Stomach (tissue), 9 donors: ENCODE data around the gene ERC2. TPM values are rescaled to one million over a fixed set of nuclear protein-coding genes. Genes with fewer than 3 reads are reported as not detected.

ENCODE experiments used
- DNase-seq, 2 donors: peaks; one replicate each; pipeline versions ENCODE4 v3.0.0 to v3.0.0-alpha.2; 2013 to 2019
- H3K27ac ChIP-seq, 5 donors: fragments of 200-600 bp in 4 of 5; sonication (generic) in 4 of 5; one replicate each; pipeline ENCODE4 v1.5.1; 2013 to 2019; ENCODE audit warnings: mild to moderate bottlenecking in 1 of 5, moderate library complexity in 1 of 5
- H3K27me3 ChIP-seq, 3 donors: fragments of 200-600 bp; sonication (generic); one replicate each; pipeline ENCODE4 v1.5.1; 2017 to 2019; ENCODE audit warnings: mixed run types in 1 of 3
- H3K36me3 ChIP-seq, 4 donors: fragments of 200-600 bp; sonication (generic); 1 replicate in 3 of 4; 2 replicates in 1 of 4; pipeline ENCODE4 v1.5.1; 2016 to 2019
- H3K4me1 ChIP-seq, 4 donors: fragments of 200-600 bp; sonication (generic); one replicate each; pipeline ENCODE4 v1.5.1; 2016 to 2019
- H3K4me3 ChIP-seq, 4 donors: fragments of 200-600 bp; sonication (generic) in 3 of 4; one replicate each; pipeline ENCODE4 v1.5.1; 2016 to 2019; ENCODE audit warnings: mild to moderate bottlenecking in 1 of 4
- H3K9me3 ChIP-seq, 4 donors: fragments of 200-600 bp; sonication (generic); one replicate each; pipeline ENCODE4 v1.5.1; 2016 to 2019
- CTCF ChIP-seq, 7 experiments: fragments of 450-650 bp in 4 of 7; fragments of 200-600 bp in 3 of 7; sonication (generic) in 3 of 7; IDR thresholded peaks; one replicate each; pipeline ENCODE4 v1.5.1; 2016 to 2019; ENCODE audit warnings: antibody characterized with exemption in 7 of 7, control low read depth in 2 of 7, mild to moderate bottlenecking in 1 of 7
- EP300 ChIP-seq: sonication (generic); formaldehyde crosslinking; IDR thresholded peaks from one replicate; pipeline ENCODE4 v1.6.1; 2017; ENCODE audit warnings: antibody characterized with exemption
- POLR2A ChIP-seq, 4 donors: fragments of 450-650 bp; IDR thresholded peaks; one replicate each; pipeline ENCODE4 v1.6.1; 2016; ENCODE audit warnings: antibody characterized with exemption in 4 of 4, control low read depth in 2 of 4, mild to moderate bottlenecking in 1 of 4, moderate library complexity in 1 of 4
- POLR2AphosphoS5 ChIP-seq, 3 donors: sonication (generic); formaldehyde crosslinking; IDR thresholded peaks; one replicate each; pipeline ENCODE4 v1.6.1; 2016; ENCODE audit warnings: antibody characterized with exemption in 3 of 3
- WGBS, 5 donors: extraction: QIAGEN DNeasy Blood & Tissue Kit in 3 of 5; methylation state at CpG; one replicate each; pipeline versions ENCODE4 v1.1.5 to v1.1.7; 2013 to 2018; 5-methylcytosine and 5-hydroxymethylcytosine counted together
- intact Hi-C: fragments of 100-400 bp; cut with DNase I; formaldehyde crosslinking; loops from one replicate; pipeline ENCODE4 v1.15.1; 2023; ENCODE audit warnings: low total_unique reads
- polyA plus RNA-seq, 3 donors: library from polyadenylated mRNA; stranded (reverse); fragments of 200-250 nt; gene quantifications; one replicate each; pipeline ENCODE4 v1.2.3, GENCODE V29; 2013
- total RNA-seq, 5 donors: library from RNA; depleted of rRNA; stranded (reverse); fragments of >200 nt; gene quantifications; one replicate each; pipeline versions ENCODE4 v1.1.0 to v1.2.3, GENCODE V29; 2014 to 2016
- donor health status: healthy with polysubstance abuse.
- donor health status: Bipolar disorder and iron deficiency.
- donor health status: healthy.

The ERC2 gene
- total and polyA plus RNA-seq, 8 donors = 0.43 to 3.1 (median 1.3) TPM; not detected in 2

- Histone ChIP-seq H3K36me3 (no peaks in the 10 kb centered on the region), H3K4me3 (no peak overlapping the region), H3K27me3 (no peaks in the 10 kb centered on the region), H3K9me3 (no peaks in the 10 kb centered on the region), H3K27ac (no peak overlapping the region), H3K4me1 (no peaks in the 10 kb centered on the region)
- TF ChIP-seq CTCF (IDR thresholded peaks at IDR 0.05) (no peak), EP300 (no peak), POLR2A (IDR thresholded peaks at IDR 0.05) (no peak), POLR2AphosphoS5 (IDR thresholded peaks at IDR 0.05) (no peak)
- WGBS, 5 donors = 85 to 94% (median 90%) methylated on average over 8 of the region's 8 CpGs
- no peak for DNase-seq
- intact Hi-C loops = no loop called here
These were observed 859.8 kb downstream of the ERC2 start for GRCh38 chr3:55608301-55608937.

- no peaks in the 10 kb centered on the region for H3K27me3 ChIP-seq
- DNase-seq = no peak
- no peak overlapping the region for H3K4me3 ChIP-seq
- intact Hi-C loops = no loop called here
- no peak for TF ChIP-seq POLR2A (IDR thresholded peaks at IDR 0.05)
- TF ChIP-seq POLR2AphosphoS5 (IDR thresholded peaks at IDR 0.05) = no peak
- no peaks in the 10 kb centered on the region for H3K4me1 ChIP-seq
- H3K27ac ChIP-seq = no peak overlapping the region
- no peaks in the 10 kb centered on the region for H3K9me3 ChIP-seq
- no peaks in the 10 kb centered on the region for H3K36me3 ChIP-seq
- WGBS, 5 donors = 87 to 92% (median 90%) methylated on average over 6 of the region's 6 CpGs
These were observed 860.4 kb downstream of the ERC2 start for GRCh38 chr3:55607844-55608243.

GRCh38 chr3:55607175-55607574 lies 861.1 kb downstream of the ERC2 start:
- TF ChIP-seq POLR2AphosphoS5 (IDR thresholded peaks at IDR 0.05) (no peak), POLR2A (IDR thresholded peaks at IDR 0.05) (no peak), EP300 (no peak), CTCF (IDR thresholded peaks at IDR 0.05) (no peak)
- no peaks in the 10 kb centered on the region for H3K36me3 ChIP-seq
- H3K4me3 ChIP-seq = no peak overlapping the region
- DNase-seq = no peak
- intact Hi-C loops = no loop called here
- no peaks in the 10 kb centered on the region for H3K27me3 ChIP-seq
- H3K9me3 ChIP-seq = no peaks in the 10 kb centered on the region
- H3K4me1 ChIP-seq = no peaks in the 10 kb centered on the region
- no peak overlapping the region for H3K27ac ChIP-seq
- WGBS, 5 donors = 77 to 91% (median 81%) methylated on average over 5 of the region's 5 CpGs

GRCh38 chr3:55605443-55606236 lies 862.6 kb downstream of the ERC2 start:
- WGBS, 5 donors = 77 to 92% (median 89%) methylated on average over 4 of the region's 4 CpGs
- no peaks in the 10 kb centered on the region for H3K9me3 ChIP-seq
- DNase-seq = no peak
- no peak for TF ChIP-seq EP300
- TF ChIP-seq POLR2A (IDR thresholded peaks at IDR 0.05) = no peak
- TF ChIP-seq CTCF (IDR thresholded peaks at IDR 0.05) = no peak
- TF ChIP-seq POLR2AphosphoS5 (IDR thresholded peaks at IDR 0.05) = no peak
- no peaks in the 10 kb centered on the region for H3K4me1 ChIP-seq
- H3K27me3 ChIP-seq = no peaks in the 10 kb centered on the region
- H3K36me3 ChIP-seq = no peaks in the 10 kb centered on the region
- no peak overlapping the region for H3K4me3 ChIP-seq
- no peak overlapping the region for H3K27ac ChIP-seq
- intact Hi-C loops = no loop called here

GRCh38 chr3:55604846-55605245 lies 863.4 kb downstream of the ERC2 start:
- Histone ChIP-seq H3K9me3 (no peaks in the 10 kb centered on the region), H3K36me3 (no peaks in the 10 kb centered on the region), H3K4me3 (no peak overlapping the region), H3K27me3 (no peaks in the 10 kb centered on the region), H3K27ac (no peak overlapping the region), H3K4me1 (no peaks in the 10 kb centered on the region)
- no peak for DNase-seq
- intact Hi-C loops = no loop called here
- WGBS, 5 donors = 91 to 99% (median 95%) methylated on average over 4 of the region's 4 CpGs
- TF ChIP-seq CTCF (IDR thresholded peaks at IDR 0.05) (no peak), POLR2AphosphoS5 (IDR thresholded peaks at IDR 0.05) (no peak), POLR2A (IDR thresholded peaks at IDR 0.05) (no peak), EP300 (no peak)
